NCI-H1930 (cell line): ENCODE data around the gene RBM4B.

Experiments used
- DNase-seq, 2 experiments: peaks; one replicate each; lab custom pipeline; 2025; lab: John Stamatoyannopoulos, UW

Gene RBM4B

GRCh38 chr11:66707486-66707885 lies 29.8 kb upstream of the RBM4B start:
- DNase-seq: no peak

GRCh38 chr11:66706989-66707388 lies 29.3 kb upstream of the RBM4B start:
- no peak for DNase-seq

- no peak for DNase-seq
These were observed 28.1 kb upstream of the RBM4B start for GRCh38 chr11:66705587-66706335.

GRCh38 chr11:66704659-66705360 lies 27.1 kb upstream of the RBM4B start:
- DNase-seq: no peak

- no peak for DNase-seq
These were observed 23.9 kb upstream of the RBM4B start for GRCh38 chr11:66701432-66702240.

GRCh38 chr11:66700742-66701141 lies 23.1 kb upstream of the RBM4B start:
- no peak for DNase-seq

GRCh38 chr11:66700337-66700736 lies 22.6 kb upstream of the RBM4B start:
- DNase-seq: no peak

GRCh38 chr11:66698491-66698890 lies 20.8 kb upstream of the RBM4B start:
- DNase-seq: no peak

- DNase-seq: no peak
These were observed 20.3 kb upstream of the RBM4B start for GRCh38 chr11:66697988-66698387.

- no peak for DNase-seq
These were observed 18.5 kb upstream of the RBM4B start for GRCh38 chr11:66696146-66696545.

- DNase-seq: peak; percentile 47 to 58
These were observed 17.1 kb upstream of the RBM4B start for GRCh38 chr11:66694732-66695207.

GRCh38 chr11:66694056-66694410 lies 16.3 kb upstream of the RBM4B start:
- DNase-seq: no peak

GRCh38 chr11:66693356-66694055 lies 15.8 kb upstream of the RBM4B start:
- no peak for DNase-seq

GRCh38 chr11:66692871-66693331 lies 15.2 kb upstream of the RBM4B start:
- no peak for DNase-seq

GRCh38 chr11:66692446-66692845 lies 14.8 kb upstream of the RBM4B start:
- no peak for DNase-seq

GRCh38 chr11:66691311-66691980 lies 13.8 kb upstream of the RBM4B start:
- no peak for DNase-seq

- DNase-seq: no peak
These were observed 12.2 kb upstream of the RBM4B start for GRCh38 chr11:66689661-66690590.

- DNase-seq: no peak
These were observed 11.2 kb upstream of the RBM4B start for GRCh38 chr11:66688561-66689534.

- no peak for DNase-seq
These were observed 10.2 kb upstream of the RBM4B start for GRCh38 chr11:66687831-66688281.
